ENCODE data around the gene DIDO1.
"Not testable (repeated sequence)": the region's sequence is repeated elsewhere in the genome, so short reads cannot be mapped to it uniquely, and the experiment has no call there.

DIDO1 gene

GRCh38 chr20:62962891-62963613 lies 36.7 kb upstream of the DIDO1 start:
- DNase-seq (ENCODE audit: low read depth, low spot score): no peak

GRCh38 chr20:62962221-62962879 lies 36.0 kb upstream of the DIDO1 start:
- DNase-seq (ENCODE audit: low read depth, low spot score): no peak

- DNase-seq (ENCODE audit: low read depth, low spot score): no peak
Observed at GRCh38 chr20:62961799-62962198, 35.5 kb upstream of the DIDO1 start.

DNA sequence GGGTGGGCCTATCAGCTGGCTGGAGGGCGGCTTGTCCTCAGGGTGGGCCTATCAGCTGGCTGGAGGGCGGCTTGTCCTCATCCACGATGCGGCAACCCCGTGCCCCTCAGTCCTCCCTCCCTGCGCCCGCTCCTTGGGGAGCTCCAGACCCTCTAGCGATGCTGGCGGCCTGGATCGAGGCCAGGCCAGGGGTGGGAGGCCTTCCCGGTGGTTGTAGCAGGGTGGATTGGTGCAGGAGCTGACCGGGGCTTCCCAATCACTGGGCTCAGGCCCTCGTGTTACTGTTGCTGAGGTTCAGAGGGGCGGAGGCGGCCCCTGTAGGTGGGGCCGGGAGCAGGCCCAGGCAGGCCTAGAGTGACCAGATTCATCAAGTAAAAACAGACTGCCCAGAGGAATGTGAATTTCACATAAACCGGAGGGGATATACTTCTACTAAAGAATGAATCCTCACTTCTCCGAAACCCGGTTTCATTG lies 35.0 kb upstream of the DIDO1 start:
- DNase-seq (ENCODE audit: low read depth, low spot score): peak; percentile 49

DNA sequence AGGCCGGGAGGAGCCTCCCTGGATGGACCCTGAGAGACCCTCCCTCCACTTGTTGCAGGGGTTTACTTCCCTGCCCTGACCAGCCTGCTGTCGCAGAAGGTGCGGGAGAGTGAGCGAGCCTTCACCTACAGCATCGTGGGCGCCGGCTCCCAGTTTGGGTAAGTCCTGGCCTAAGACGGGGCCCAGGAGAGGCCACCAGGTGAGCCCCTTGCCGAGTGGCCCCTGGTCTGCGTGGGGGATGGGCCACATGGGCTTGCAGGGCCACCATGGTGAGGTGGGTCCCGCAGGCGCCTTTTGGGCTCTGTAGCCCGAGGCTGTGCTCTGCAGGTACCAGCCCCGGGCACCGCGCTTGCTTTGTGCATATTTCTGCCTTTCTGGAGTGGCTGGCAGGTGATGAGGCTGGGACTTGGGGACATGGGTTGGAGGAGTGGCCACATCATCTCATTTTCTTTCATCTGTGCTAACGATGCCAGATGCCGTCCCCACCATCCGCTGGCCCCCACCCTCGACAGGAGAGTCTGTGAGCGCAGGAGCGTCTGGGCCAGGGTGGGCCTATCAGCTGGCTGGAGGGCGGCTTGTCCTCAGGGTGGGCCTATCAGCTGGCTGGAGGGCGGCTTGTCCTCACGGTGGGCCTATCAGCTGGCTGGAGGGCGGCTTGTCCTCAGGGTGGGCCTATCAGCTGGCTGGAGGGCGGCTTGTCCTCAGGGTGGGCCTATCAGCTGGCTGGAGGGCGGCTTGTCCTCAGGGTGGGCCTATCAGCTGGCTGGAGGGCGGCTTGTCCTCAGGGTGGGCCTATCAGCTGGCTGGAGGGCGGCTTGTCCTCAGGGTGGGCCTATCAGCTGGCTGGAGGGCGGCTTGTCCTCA lies 34.4 kb upstream of the DIDO1 start:
- not testable (repeated sequence) for DNase-seq (ENCODE audit: low read depth, low spot score)

DNA sequence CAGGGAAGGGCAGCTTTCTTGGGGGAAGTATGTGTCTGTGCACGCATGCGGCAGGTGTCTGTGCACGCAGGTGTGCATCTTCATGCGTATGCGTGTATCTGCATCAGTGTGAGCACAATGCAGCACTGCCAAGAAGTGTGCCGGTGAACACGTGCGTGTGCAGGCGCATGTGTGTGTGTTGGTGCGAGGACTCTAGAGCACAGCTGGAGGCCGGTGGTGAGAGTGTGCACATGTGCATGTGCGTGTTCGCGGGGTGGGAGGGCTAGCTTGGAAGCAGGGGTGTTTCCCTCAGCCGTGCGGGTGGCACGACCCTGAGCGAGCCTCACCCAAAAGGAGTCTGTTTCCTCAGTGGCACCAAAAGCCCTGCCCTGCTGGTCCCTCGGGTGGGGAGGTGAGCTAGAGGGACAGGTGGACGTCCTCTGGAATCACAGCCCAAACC lies 33.7 kb upstream of the DIDO1 start:
- DNase-seq (ENCODE audit: low read depth, low spot score): no peak

GRCh38 chr20:62959101-62959971 lies 33.0 kb upstream of the DIDO1 start:
- DNase-seq (ENCODE audit: low read depth, low spot score): no peak

- DNase-seq (ENCODE audit: low read depth, low spot score): no peak
Observed at GRCh38 chr20:62958388-62959100, 32.2 kb upstream of the DIDO1 start.

GRCh38 chr20:62957136-62958117 lies 31.1 kb upstream of the DIDO1 start:
- DNase-seq (ENCODE audit: low read depth, low spot score): no peak

DNA sequence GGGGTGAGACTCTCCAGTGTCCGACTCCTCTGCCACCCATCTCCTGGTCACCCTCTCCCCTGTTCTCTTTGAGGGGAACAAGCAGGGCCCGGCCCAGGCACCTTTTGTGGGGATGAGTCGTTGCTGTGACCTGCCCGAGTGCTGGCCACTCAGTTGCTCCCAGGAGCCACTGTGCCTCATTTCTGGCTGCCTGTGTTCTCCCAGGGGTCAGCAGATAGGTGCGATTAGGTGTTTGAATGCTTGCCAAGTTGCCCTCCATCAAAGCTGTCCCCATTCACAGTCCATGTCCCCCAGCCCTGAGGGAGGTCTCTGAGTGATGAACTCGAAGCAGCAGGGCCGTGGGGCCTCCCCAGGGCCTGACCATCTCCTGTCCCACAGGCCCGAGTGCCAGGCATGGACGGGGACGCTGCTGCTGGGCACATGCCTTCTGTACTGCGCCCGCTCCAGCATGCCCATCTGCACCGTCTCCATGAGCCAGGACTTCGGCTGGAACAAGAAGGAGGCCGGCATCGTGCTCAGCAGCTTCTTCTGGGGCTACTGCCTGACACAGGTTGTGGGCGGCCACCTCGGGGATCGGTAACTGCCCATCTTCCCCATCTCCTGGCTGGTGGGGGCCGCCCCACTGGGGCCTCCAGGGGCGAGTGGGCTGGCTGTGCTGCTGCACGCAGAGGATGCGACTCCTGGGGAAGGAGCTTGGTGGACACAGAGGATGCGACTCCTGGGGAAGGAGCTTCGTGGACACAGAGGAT lies 30.3 kb upstream of the DIDO1 start:
- no peak for DNase-seq (ENCODE audit: low read depth, low spot score)

DNA sequence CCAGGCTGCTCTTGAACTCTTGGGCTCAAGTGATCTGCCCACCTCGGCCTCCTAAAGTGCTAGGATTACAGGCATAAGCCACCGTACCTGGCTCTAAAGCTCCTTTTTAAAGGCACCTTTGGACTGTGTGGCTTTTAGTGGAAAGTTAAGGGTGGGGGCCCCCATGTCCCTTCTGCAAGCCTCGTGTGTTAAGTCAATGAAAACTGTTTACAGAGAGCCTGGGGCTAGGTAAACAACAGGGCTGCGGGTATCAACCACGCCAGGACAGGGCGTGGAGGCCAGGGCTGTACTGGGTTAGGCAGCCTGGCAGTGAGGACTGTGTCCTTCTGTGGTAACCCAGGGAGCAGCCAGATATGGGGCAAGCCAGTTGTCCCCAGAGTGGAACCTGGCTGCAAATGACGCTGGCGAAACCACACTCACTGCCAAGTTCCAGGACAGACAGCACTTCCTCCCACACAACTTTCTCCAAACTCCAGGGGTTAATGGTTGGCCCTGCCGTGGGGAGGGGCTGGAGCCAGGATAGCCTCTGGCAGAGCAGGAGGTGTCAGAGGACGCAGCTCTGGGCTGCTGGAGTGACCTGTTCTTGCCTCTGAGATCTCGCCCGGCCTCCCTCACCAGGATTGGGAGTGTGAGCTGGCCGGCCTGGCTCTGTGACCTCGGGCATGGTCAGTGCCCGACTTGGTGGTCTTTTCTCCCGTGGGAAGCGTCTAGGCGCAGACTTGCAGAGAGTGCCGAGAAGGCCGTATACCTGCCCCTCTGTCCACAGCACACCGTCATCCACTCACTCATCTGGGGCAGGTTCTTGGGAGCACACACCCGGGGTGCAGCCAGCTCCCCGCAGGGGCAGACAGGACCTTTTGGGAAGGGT lies 29.4 kb upstream of the DIDO1 start:
- peak; percentile 80 for DNase-seq (ENCODE audit: low read depth, low spot score)

DNA sequence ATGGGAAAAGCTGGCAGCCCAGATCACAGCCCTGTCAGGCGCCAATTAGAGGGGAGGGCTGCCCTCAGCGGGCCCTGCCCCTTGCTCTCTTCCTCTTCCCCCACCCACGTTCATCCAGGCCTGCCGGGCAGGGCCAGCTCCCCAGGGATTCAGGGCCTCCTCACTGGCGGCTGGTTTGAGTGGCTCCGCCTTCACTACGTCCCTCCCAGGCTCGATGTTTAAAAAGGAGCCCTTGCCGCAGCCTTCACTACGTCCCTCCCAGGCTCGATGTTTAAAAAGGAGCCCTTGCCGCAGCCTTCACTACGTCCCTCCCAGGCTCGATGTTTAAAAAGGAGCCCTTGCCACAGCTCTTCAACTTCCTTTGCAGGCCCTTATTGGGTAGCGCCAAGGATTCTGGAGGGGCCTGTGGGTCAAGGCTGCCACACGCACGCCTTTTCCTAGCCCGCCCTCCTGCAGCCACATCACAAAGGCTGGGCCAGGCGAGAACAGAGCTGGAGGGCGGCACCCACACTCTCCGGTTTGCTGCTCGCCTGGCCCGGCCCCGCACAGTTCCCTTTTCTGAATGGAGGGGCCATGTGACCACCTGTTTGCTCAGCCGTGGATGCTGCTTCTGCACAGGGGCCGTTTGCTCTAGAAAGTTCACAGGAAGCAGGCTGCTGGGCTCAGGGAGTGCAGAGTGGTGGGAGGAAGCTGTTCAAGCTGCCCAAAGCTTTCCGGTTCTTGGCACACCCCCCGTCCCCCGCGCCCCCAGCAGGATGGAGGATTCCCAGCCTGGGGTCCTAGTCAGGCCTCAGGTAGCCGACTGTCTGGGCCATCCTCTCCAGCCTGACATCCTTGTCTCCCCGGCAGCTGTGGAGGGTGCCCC lies 27.8 kb upstream of the DIDO1 start:
- DNase-seq (ENCODE audit: low read depth, low spot score): peak; percentile 58

- DNase-seq (ENCODE audit: low read depth, low spot score): no peak
Observed at GRCh38 chr20:62952968-62953838, 26.9 kb upstream of the DIDO1 start.

GRCh38 chr20:62952373-62952967 lies 26.2 kb upstream of the DIDO1 start, which contains the start of gene SLC17A9:
Gene SLC17A9, plus strand, starts transcription at chr20:62952709. Its CDS starts 122 bp downstream, at chr20:62952831.
- peak; percentile 68 for DNase-seq (ENCODE audit: low read depth, low spot score)

DNA sequence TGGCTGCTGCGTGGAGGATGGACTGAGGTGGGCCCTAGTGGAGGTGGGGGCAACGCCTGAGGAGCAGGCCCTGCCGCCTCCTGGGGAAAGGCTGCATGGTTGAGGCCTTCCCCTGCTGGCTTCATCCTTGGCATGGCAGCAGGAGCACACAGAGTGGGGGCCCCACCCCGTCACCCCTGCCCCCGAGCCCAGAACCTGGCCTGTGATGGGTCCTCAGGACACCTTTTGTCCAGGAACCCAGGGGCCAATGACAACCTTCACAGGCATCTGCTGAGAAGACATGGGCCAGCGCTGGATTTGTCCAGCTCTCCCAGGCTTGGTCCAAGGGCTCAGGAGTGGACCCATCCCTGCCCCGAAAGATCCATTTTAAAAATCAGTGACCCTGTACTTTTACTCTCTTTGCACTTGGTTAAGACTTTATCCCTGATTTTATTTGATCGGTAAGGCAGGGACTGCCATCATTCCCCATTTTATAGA lies 25.6 kb upstream of the DIDO1 start:
- no peak for DNase-seq (ENCODE audit: low read depth, low spot score)

Data from ELF-1 (cell line).